HepG2 (cell line): ENCODE data around the gene PAK2. TPM values are rescaled to one million over a fixed set of nuclear protein-coding genes. Genes with fewer than 3 reads are reported as not detected.

Experiments
- ATAC-seq: fragments of 200-7000 bp; cut with Tn5 transposase; 3 replicates; pipeline ENCODE4 v1.9.1; 2020; ENCODE audit warnings: mild to moderate bottlenecking, moderate library complexity
- BruUV-seq: library from RNA; stranded (reverse); fragments of 400-500 nt; replicated peaks from 2 replicates; lab custom pipeline; 2021; lab: Mats Ljungman, UMichigan
- CTCF ChIA-PET: fragments of 300-600 bp; formaldehyde crosslinking; extraction: SDS; loops from one replicate; lab custom pipeline; 2021; ENCODE audit warnings: low total read pairs, inconsistent platforms, low intra/inter-chr PET ratio; lab: Yijun Ruan, JAX
- POLR2A ChIA-PET: fragments of 350-600 bp; sonication (Branson Sonifier 250); formaldehyde crosslinking; loops from one replicate; lab custom pipeline; 2020; ENCODE audit warnings: antibody characterized with exemption, inconsistent platforms; lab: Yijun Ruan, JAX
- DNase-seq: peaks from one replicate; pipeline ENCODE4 v3.0.0-alpha.2; 2015; ENCODE audit warnings: low spot score
- FAIRE-seq: peaks from 3 replicates; lab custom pipeline; 2011; peaks lifted over from hg19 to GRCh38; lab: Jason Lieb, UNC
- H2AFZ ChIP-seq: one replicate; pipeline ENCODE4 v1.6.1; 2011; ENCODE audit warnings: low read length, inconsistent platforms
- H3K27ac ChIP-seq: fragments of 300-600 bp; 3 replicates; pipeline ENCODE4 v1.8.0; 2011; ENCODE audit warnings: mixed run types, mild to moderate bottlenecking, mixed read lengths, low read length, inconsistent platforms; ENCODE audit not compliant: insufficient read depth; ENCODE audit errors: extremely low read length
- H3K27me3 ChIP-seq, 2 experiments: fragments of 200-600 bp in 1 of 2; 2 replicates in 1 of 2; 3 replicates in 1 of 2; pipeline versions ENCODE4 v1.6.0 to v1.8.0; 2011; ENCODE audit warnings: low read length in 2 of 2, mild to moderate bottlenecking in 2 of 2, moderate library complexity in 2 of 2, inconsistent platforms in 1 of 2; ENCODE audit not compliant: insufficient read depth in 2 of 2, control insufficient read depth in 1 of 2
- H3K36me3 ChIP-seq, 2 experiments: fragments of 200-600 bp in 1 of 2; replicated peaks in 1 of 2; 2 replicates in 1 of 2; 3 replicates in 1 of 2; pipeline versions ENCODE4 v1.5.1 to v1.8.0; 2011; ENCODE audit warnings: low read length in 2 of 2, inconsistent platforms in 1 of 2; ENCODE audit not compliant: insufficient read depth in 2 of 2, control insufficient read depth in 1 of 2
- H3K4me1 ChIP-seq: 2 replicates; pipeline ENCODE4 v1.5.1; 2012; ENCODE audit warnings: low read length, inconsistent platforms; ENCODE audit not compliant: insufficient read depth
- H3K4me2 ChIP-seq: 2 replicates; pipeline ENCODE4 v1.6.0; 2011; ENCODE audit warnings: low read depth, low read length, inconsistent platforms
- H3K4me3 ChIP-seq, 3 experiments: fragments of 200-600 bp in 1 of 3; sonication (generic), shearing (Covaris generic) in 1 of 3; replicated peaks in 1 of 3; 2 replicates each; pipeline ENCODE4 v1.5.1; 2011 to 2016; ENCODE audit warnings: low read length in 3 of 3, inconsistent platforms in 2 of 3, low read depth in 2 of 3, mild to moderate bottlenecking in 2 of 3, control low read depth in 1 of 3, mixed read lengths in 1 of 3; ENCODE audit not compliant: insufficient read depth in 1 of 3
- H3K79me2 ChIP-seq: one replicate; pipeline ENCODE4 v1.6.1; 2011; ENCODE audit warnings: low read length, inconsistent platforms; ENCODE audit not compliant: insufficient read depth
- H3K9ac ChIP-seq: 2 replicates; pipeline ENCODE4 v1.6.0; 2011; ENCODE audit warnings: mild to moderate bottlenecking, low read depth, low read length, inconsistent platforms; ENCODE audit not compliant: insufficient read depth
- H3K9me3 ChIP-seq: 2 replicates; pipeline ENCODE4 v1.5.1; 2012; ENCODE audit warnings: mild to moderate bottlenecking, low read length
- H4K20me1 ChIP-seq: 2 replicates; pipeline ENCODE4 v1.6.0; 2011; ENCODE audit warnings: inconsistent platforms, mild to moderate bottlenecking, low read length, moderate library complexity; ENCODE audit not compliant: insufficient read depth
- AHDC1 ChIP-seq: sonication (generic); formaldehyde crosslinking; IDR thresholded peaks from 2 replicates; pipeline ENCODE4 v1.5.1; 2020; ENCODE audit warnings: mild to moderate bottlenecking, missing genetic modification reagents, borderline replicate concordance
- BCL6 ChIP-seq: IDR thresholded peaks from 2 replicates; pipeline ENCODE4 v1.6.1; 2016; ENCODE audit warnings: missing genetic modification reagents, missing compliant biosample characterization
- ERF ChIP-seq: IDR thresholded peaks from 2 replicates; pipeline ENCODE4 v1.6.1; 2018; ENCODE audit warnings: missing biosample characterization, missing genetic modification reagents
- HDAC1 ChIP-seq: sonication (generic); formaldehyde crosslinking; IDR thresholded peaks from 2 replicates; pipeline ENCODE4 v1.5.1; 2020; ENCODE audit warnings: mild to moderate bottlenecking, missing genetic modification reagents
- KDM5B ChIP-seq: sonication (generic); formaldehyde crosslinking; IDR thresholded peaks from 2 replicates; pipeline ENCODE4 v1.4.0; 2020; ENCODE audit warnings: missing genetic modification reagents, mild to moderate bottlenecking, borderline replicate concordance
- PRPF4 ChIP-seq: fragments of 200-400 bp; formaldehyde crosslinking; IDR thresholded peaks from 2 replicates; pipeline ENCODE4 v1.6.1; 2016; ENCODE audit warnings: low read length, low read depth; ENCODE audit not compliant: poor library complexity, severe bottlenecking
- TFAP4 ChIP-seq: sonication (generic); IDR thresholded peaks from 2 replicates; pipeline ENCODE4 v1.6.1; 2016; ENCODE audit warnings: low read depth, borderline replicate concordance
- USF2 ChIP-seq, 2 experiments: sonication (generic) in 1 of 2; formaldehyde crosslinking in 1 of 2; IDR thresholded peaks; 2 replicates each; pipeline versions ENCODE4 v1.5.1 to v1.6.1; 2011 to 2020; ENCODE audit warnings: borderline replicate concordance in 1 of 2, low read depth in 1 of 2, low read length in 1 of 2, mild to moderate bottlenecking in 1 of 2, missing genetic modification reagents in 1 of 2, moderate library complexity in 1 of 2
- ZNF274 ChIP-seq: sonication (generic); formaldehyde crosslinking; IDR thresholded peaks from 2 replicates; pipeline ENCODE4 v1.5.1; 2020; ENCODE audit warnings: mild to moderate bottlenecking, missing genetic modification reagents
- ZSCAN9 ChIP-seq: IDR thresholded peaks from 2 replicates; pipeline ENCODE4 v1.6.1; 2016; ENCODE audit warnings: borderline replicate concordance
- WGBS: methylation state at CpG from one replicate; pipeline ENCODE4 v1.1.6; 2017; ENCODE audit warnings: low lambda C conversion rate; 5-methylcytosine and 5-hydroxymethylcytosine counted together
- in situ Hi-C: cut with HindIII; loops from 2 replicates; pipeline ENCODE4 v1.10.0; 2017; ENCODE audit warnings: low pct_unique_long_range_greater_than_20kb; ENCODE audit not compliant: extremely low pct_ligation_motif_present
- intact Hi-C: fragments of 100-400 bp; cut with micrococcal nuclease; formaldehyde crosslinking; loops from one replicate; pipeline ENCODE4 v1.10.0; 2022; ENCODE audit not compliant: unreplicated experiment
- polyA plus RNA-seq, 8 experiments: library from polyadenylated mRNA; depleted of rRNA in 3 of 8; stranded (reverse) in 7 of 8; unstranded in 1 of 8; fragments of >200 nt; fragmentation: Illumina TruSeq in 4 of 8; extraction: Trizol in 4 of 8; gene quantifications; 2 replicates each; pipeline versions ENCODE4 v1.2.1 to v1.2.3, GENCODE V29; 2011 to 2016; ENCODE audit warnings: low read depth in 4 of 8, missing spikeins in 1 of 8, mixed read lengths in 1 of 8; ENCODE audit not compliant: insufficient read depth in 1 of 8
- total RNA-seq, 5 experiments: library from RNA; depleted of rRNA; stranded (reverse); fragments of >200 nt; fragmentation: Illumina TruSeq; extraction: Trizol; gene quantifications; 2 replicates each; pipeline ENCODE4 v1.2.3, GENCODE V29; 2016; ENCODE audit warnings: low read depth in 1 of 5
- TF ChIP-seq, protein P1 (sequence below): IDR thresholded peaks from 2 replicates; pipeline ENCODE4 v1.6.1; 2018; ENCODE audit warnings: missing genetic modification reagents

PAK2 gene
- total and polyA plus RNA-seq, 2 of the 13 experiments (the other 11 are each of a cell fraction or from before 2014, with no cell fraction given) = 23.0 to 24.7 TPM

GRCh38 chr3:196754091-196754981 lies 14.7 kb downstream of the PAK2 start:
- Histone ChIP-seq H3K4me1 (peaks cover 53% of the 10 kb centered on the region), H3K9ac (peak overlapping the region; percentile 57), H3K4me3 (peak overlapping the region; percentile 7 to 30 (median 28); a peak in 2 of 6 replicates), H3K79me2 (peaks cover 90% of the 10 kb centered on the region), H3K36me3 (peaks cover 0 to 5% of the 10 kb centered on the region in 2 experiments; a peak in 1 of 5 replicates), H3K9me3 (peaks cover 8% of the 10 kb centered on the region; the same call in 1 of the 2 replicates), H4K20me1 (peaks cover 18% of the 10 kb centered on the region), H3K4me2 (peak overlapping the region; percentile 71), H2AFZ (no peak overlapping the region), H3K27ac (peak overlapping the region; percentile 56), H3K27me3 (no peaks in the 10 kb centered on the region)
- POLR2A ChIA-PET = interaction anchor here (4.1 kb wide), 1 partner anchor 14 kb away, joined by 20 read pairs; the partner anchor contains the start of gene PAK2
- ATAC-seq (peak; percentile 93), FAIRE-seq (peak; percentile 66), DNase-seq (peak; percentile 83)
- in situ Hi-C loops = no loop called here
- WGBS = 20% methylated on average over 9 of the region's 9 CpGs
- CTCF ChIA-PET = no interaction called here
- BruUV-seq = no TSS peak
- intact Hi-C loops = loop anchor here (2.0 to 5.0 kb wide), 2 partner anchors 16 to 42 kb away; partner anchors contain the start of genes CEP19, PAK2 and PIGX
- TF ChIP-seq HDAC1 (peak; percentile 42; the same call in 1 of the 2 replicates), USF2 (IDR thresholded peaks at IDR 0.05; ENCODE audit: low read depth, low read length) (no peak), USF2 (CRISPR knock-in tag; IDR thresholded peaks at IDR 0.05; ENCODE audit: borderline replicate concordance) (0 out of 2 replicates have a peak, but pooled peaks have one; percentile 4), KDM5B (no peak), ZNF274 (CRISPR knock-in tag) (no peak), AHDC1 (peak; percentile 24; the same call in 1 of the 2 replicates), ZSCAN9 (no peak), ERF (CRISPR knock-in tag) (0 out of 2 replicates have a peak, but pooled peaks have one; percentile 51), PRPF4 (no peak), TFAP4 (no peak), BCL6 (CRISPR knock-in tag) (peak; percentile 17; the same call in 1 of the 2 replicates)
- TF ChIP-seq, protein P1, sequence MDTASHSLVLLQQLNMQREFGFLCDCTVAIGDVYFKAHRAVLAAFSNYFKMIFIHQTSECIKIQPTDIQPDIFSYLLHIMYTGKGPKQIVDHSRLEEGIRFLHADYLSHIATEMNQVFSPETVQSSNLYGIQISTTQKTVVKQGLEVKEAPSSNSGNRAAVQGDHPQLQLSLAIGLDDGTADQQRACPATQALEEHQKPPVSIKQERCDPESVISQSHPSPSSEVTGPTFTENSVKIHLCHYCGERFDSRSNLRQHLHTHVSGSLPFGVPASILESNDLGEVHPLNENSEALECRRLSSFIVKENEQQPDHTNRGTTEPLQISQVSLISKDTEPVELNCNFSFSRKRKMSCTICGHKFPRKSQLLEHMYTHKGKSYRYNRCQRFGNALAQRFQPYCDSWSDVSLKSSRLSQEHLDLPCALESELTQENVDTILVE = no peak
